DMS 273 treated with DMSO at 0.1 percent for 48 hours (cell line): Measurements from ENCODE around the gene DQX1.

Experiments
- DNase-seq: peaks from one replicate; lab custom pipeline; 2025; lab: John Stamatoyannopoulos, UW

Gene DQX1

GRCh38 chr2:74553892-74554819 lies 28.1 kb upstream of the DQX1 start, which contains the start of the genes DOK1 and LOXL3:
Gene DOK1, plus strand, starts transcription at chr2:74554720. Its CDS starts 35 bp downstream, at chr2:74554755.
Gene LOXL3, minus strand, starts transcription at chr2:74553942. Its CDS starts 1,308 bp downstream, at chr2:74552634.
- peak; percentile 27 for DNase-seq

GRCh38 chr2:74552914-74553811 lies 27.1 kb upstream of the DQX1 start:
- DNase-seq, result no peak

GRCh38 chr2:74551942-74552913 lies 26.2 kb upstream of the DQX1 start:
- DNase-seq, result no peak

GRCh38 chr2:74551530-74551929 lies 25.5 kb upstream of the DQX1 start:
- DNase-seq, result no peak

GRCh38 chr2:74550231-74550630 lies 24.2 kb upstream of the DQX1 start:
- no peak for DNase-seq

- DNase-seq, result no peak
These were observed 23.1 kb upstream of the DQX1 start for GRCh38 chr2:74548900-74549826.

GRCh38 chr2:74548285-74548899 lies 22.4 kb upstream of the DQX1 start:
- no peak for DNase-seq

GRCh38 chr2:74546004-74546403 lies 20.0 kb upstream of the DQX1 start:
- no peak for DNase-seq

GRCh38 chr2:74544634-74545033 lies 18.6 kb upstream of the DQX1 start:
- no peak for DNase-seq

- DNase-seq, result no peak
These were observed 16.9 kb upstream of the DQX1 start for GRCh38 chr2:74542978-74543377.

- DNase-seq, result no peak
These were observed 14.3 kb upstream of the DQX1 start for GRCh38 chr2:74540291-74540690.

GRCh38 chr2:74538881-74539339 lies 12.9 kb upstream of the DQX1 start:
- no peak for DNase-seq

- DNase-seq, result no peak
These were observed 11.1 kb upstream of the DQX1 start for GRCh38 chr2:74537140-74537539.

GRCh38 chr2:74536166-74536950 lies 10.3 kb upstream of the DQX1 start:
- DNase-seq, result no peak

GRCh38 chr2:74535440-74535965 lies 9.5 kb upstream of the DQX1 start:
- DNase-seq, result no peak

- DNase-seq, result no peak
These were observed 8.4 kb upstream of the DQX1 start for GRCh38 chr2:74534411-74534810.

GRCh38 chr2:74533464-74533863 lies 7.4 kb upstream of the DQX1 start:
- no peak for DNase-seq

GRCh38 chr2:74532222-74532621 lies 6.2 kb upstream of the DQX1 start:
- peak; percentile 36 for DNase-seq

GRCh38 chr2:74531666-74532065 lies 5.6 kb upstream of the DQX1 start:
- no peak for DNase-seq
